RPMI7951 (cell line): ENCODE measurements around the gene SLC4A3. TPM values are rescaled to one million over a fixed set of nuclear protein-coding genes. Genes with fewer than 3 reads are reported as not detected.
"Not testable (repeated sequence)": the region's sequence is repeated elsewhere in the genome, so short reads cannot be mapped to it uniquely, and the experiment has no call there.

Source experiments
- DNase-seq: peaks from one replicate; pipeline ENCODE4 v3.0.0-alpha.2; 2012; ENCODE audit warnings: low read depth
- total RNA-seq: library from RNA; depleted of rRNA; stranded (reverse); fragments of >200 nt; shearing (Covaris generic); gene quantifications from 2 replicates; pipeline ENCODE4 v1.2.3, GENCODE V29; 2014

The SLC4A3 gene
- total RNA-seq, 1 experiment from 2014 or later: 3.0 TPM

DNA sequence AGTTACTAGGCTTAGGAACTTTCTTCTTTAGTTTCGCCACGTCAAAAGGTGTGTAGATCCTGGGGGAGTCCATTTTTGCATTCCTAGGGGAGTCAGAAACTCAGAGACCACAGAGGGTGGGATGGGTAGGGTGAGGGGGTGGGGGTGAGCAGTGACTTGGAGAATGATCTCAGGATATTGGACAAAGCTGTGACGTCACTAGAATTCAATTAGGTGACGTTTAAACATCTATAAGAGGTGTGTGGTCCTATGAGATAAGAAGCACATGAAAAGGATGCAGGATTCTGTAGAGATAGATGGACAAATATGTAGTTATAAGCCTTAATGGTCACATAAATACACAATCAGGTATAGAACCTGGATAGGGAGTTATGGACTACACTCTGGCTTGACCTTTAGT, 21.5 kb downstream of the SLC4A3 start:
- no peak for DNase-seq

DNA sequence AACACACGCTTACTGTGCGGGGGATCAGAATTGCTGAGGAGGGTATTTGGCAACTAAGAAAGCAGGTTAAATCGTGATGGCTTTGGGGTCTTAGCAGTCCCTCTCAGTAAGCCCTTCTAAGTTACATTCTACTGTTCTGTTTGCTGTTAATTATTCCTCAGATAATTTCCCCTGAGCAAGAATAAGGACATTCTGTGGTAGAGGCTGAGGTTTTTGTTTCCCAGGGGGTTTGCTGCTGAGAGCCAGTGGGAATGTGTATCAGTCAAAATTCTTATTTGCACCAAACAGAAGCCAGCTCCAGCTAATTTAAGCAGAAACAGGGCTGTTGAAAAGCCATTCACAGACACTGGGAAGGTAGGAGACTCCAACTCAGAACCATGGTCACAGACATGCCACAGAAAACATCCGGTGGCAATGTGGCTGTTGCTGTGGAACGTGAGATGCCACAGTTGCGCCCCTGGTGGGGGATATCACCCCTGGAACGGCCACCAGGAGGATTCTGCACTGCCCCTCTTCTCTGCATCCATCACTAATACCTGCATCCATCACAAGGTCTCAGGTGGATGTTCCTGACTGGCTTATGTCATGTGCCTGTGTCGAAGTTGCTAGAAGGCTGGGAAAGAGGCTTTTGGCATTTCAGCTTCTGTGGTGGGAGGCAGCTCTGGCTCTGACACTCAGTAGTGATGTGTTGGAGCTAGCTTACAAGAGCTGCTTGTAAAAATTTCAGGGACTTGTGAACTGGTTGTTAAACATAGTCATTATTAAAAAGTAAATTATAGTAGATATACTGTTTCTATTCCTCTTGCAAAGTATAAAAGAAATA, 23.2 kb downstream of the SLC4A3 start:
- DNase-seq: no peak

- DNase-seq: not testable (repeated sequence)
These were observed 24.2 kb downstream of the SLC4A3 start for GRCh38 chr2:219651656-219652055.

DNA sequence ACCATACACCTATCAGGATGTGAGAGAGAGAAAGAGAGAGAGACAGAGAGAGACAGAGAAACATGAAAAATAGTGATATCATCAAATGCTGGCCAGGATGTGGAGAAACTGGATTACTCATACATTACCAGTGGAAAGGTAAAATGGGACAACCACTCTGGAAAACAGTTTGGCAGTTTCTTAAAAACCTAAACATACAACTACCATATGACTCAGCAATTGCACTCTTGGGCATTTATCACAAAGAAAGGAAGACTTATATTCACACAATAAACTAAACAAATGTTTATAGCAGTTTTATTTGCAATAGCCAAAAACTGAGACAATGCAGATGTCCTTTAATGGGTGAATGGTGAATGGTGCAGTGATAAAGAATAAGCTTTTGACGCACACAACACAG, 29.1 kb downstream of the SLC4A3 start:
- DNase-seq: peak; percentile 78

DNA sequence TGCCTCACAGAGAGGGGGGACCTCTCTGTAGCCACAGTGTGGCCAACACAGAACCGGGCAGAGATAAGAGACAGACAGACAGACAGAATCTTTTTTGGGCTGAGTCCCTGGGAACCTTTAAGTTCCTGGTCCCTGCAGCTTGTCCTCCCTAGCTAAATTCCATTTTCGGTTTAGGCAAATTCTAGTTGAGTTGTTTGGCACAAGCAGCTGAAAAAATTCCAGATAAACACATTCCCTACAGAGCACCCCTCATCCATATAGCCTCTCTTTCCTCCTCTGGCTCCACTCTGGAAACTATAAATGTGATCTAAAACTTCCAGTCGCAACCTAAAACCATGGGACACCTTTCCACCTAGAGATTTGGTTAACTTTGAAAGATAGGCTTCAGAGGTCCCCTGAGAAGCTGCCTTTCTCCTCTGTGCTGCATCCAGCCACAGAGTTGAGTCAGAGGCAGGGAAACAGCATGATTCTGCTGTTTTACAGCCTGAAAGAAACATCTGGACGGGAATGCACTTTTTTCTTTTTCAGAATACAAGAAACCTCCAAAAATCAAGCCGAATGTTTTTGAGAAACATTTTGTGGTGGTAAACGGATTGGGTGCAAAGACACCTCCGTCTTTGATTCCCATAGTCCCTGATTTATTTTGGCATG, 30.9 kb downstream of the SLC4A3 start:
- DNase-seq: peak; percentile 68

GRCh38 chr2:219658874-219659273, 31.4 kb downstream of the SLC4A3 start:
- DNase-seq: peak; percentile 29

DNA sequence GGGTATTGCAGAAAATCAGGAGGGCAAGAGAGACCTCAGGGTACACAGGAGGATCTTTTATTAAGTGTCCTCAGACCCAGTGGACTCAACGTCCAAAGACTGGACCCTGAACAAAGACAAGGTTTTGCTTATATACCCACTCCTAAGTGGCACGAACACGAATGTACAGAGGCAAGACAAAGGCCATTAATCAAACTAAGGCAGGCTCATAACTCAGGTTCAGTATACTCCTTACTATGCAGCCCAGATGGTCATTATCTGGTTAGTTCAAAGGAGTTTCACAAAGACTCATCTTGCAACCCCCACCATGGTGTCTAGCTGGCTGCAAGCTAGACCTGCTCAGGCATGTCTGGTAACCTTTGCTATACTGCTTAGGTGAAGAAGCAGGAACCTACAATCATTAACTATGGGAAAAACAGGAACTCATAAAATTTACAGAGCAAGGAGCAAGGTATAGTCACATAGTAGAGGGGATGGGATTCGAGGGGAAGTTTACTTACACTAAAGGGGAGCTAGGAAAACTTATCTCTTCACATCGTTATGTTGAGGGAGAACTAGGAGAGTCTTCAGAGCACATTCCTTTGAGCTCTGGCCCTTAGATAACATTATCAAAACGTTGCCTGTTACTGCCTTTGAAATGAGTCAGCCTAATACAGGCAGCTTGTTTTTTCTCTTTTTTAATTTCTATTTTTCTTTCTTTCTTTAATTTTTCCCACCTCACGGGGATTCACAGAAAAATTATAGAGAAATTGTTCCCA, 33.9 kb downstream of the SLC4A3 start:
- no peak for DNase-seq

- no peak for DNase-seq
These were observed 34.5 kb downstream of the SLC4A3 start for GRCh38 chr2:219661955-219662395.

- DNase-seq: no peak
These were observed 35.1 kb downstream of the SLC4A3 start for GRCh38 chr2:219662566-219662965.

GRCh38 chr2:219663116-219663762, 35.8 kb downstream of the SLC4A3 start:
- no peak for DNase-seq

DNA sequence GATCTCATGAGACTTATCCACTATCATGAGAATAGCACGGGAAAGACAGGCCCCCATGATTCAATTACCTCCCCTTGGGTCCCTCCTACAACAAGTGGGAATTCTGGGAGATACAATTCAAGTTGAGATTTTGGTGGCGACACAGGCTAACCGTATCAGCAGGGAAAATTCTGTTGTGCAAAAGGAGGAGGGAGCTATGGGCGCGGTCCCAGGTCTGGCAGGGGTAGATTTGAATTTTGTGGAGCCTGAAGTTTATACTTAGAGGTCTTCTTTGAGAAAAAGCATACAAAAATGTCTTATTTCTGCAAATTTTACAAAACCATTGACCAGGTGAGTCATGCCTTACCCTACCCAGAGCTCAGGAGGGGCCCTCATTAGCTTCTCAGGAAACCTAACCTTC, 36.6 kb downstream of the SLC4A3 start:
- DNase-seq: no peak

DNA sequence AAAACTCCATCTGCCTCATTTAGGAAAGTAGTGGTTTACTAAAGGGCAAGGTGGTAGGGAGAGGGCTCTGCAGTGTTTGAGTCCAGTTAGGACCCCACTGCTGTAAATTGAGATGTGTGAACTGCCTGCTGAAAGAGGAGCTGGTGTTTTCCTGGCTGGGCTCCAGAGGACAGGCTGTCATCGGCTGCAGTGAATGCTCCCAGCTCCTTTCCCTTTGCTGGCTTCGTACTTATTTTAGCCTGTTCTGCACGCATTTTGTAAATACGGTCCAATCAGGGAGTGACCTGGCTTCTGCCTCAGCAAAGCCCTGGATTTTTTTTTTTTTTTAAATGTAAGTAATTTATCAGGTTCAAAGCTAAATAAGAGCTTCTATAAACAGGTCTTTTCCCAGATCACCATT, 37.5 kb downstream of the SLC4A3 start:
- DNase-seq: no peak

DNA sequence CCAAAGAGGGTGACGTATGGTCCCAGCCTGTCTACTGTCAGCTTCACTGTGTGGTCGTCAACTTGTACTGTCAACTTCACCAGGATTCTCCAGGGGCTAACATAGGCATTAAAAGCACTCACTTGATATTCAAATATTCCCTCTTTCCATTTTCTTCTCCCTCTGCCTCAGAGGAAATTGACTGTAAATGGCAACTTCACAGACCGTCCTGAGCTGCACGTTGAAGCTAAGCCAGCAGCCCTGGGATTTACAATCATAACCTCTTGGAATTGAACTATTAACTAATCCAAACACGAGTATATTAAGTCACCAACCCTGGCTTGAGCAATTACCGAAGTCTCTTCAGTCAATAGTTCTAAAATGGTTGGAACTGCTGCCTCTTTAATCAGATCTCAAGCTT, 38.5 kb downstream of the SLC4A3 start:
- no peak for DNase-seq

DNA sequence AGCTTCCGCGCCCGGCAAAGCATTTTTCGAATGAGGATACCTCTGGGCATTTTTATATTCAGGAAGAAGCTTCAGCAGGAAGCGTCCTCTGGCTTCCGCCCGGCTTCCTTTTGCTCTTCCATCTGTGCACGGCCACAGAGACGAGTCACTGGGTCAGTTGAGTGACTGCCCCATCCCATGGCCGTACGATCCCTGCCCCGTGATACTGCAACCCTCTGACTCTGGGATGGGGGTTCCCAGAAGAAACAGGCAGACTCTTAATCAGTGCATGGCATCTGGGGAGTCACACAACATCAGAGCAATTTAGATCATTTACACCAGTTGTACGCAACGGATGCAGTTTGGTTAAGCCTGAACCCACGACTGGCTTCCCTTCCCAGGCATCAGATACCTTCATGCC, 40.9 kb downstream of the SLC4A3 start:
- no peak for DNase-seq

DNA sequence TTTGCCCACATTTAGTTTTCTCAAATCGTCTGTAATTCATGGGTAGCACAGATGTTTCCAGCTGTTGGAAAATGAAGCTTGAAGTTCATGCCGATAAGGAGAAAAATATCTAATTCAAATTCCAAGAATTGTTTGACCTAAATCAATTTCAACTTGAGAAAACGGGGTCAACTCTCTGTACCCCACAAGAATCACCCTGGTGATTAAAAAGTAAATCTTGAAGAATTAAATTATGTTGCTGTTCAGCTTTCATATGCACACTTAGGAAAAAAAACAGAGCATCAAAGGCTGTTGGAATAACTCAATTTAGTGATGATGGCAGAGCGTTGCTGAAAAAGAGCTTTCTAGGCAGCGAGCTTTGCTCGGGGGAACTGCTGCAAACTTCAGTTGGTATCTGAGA, 43.0 kb downstream of the SLC4A3 start:
- DNase-seq: no peak

DNA sequence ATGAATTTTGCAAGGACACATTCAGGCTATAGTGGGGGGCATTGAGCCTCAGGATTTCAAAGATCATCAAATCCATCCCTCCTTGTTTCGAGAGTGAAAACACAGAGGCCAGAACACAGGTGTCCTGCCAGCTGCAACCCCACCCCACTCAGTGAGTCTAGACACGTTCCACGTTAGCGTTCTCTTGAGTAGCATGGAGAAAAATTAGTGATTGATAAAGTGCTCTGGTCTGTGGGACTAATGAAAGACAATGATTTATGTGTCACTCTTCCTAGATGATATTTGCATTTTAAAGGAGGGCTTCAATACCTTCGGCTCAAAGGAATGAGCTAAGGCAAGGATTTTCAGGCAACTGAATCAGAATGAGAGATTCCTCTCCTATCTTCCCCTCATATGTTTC, 43.8 kb downstream of the SLC4A3 start:
- no peak for DNase-seq

DNA sequence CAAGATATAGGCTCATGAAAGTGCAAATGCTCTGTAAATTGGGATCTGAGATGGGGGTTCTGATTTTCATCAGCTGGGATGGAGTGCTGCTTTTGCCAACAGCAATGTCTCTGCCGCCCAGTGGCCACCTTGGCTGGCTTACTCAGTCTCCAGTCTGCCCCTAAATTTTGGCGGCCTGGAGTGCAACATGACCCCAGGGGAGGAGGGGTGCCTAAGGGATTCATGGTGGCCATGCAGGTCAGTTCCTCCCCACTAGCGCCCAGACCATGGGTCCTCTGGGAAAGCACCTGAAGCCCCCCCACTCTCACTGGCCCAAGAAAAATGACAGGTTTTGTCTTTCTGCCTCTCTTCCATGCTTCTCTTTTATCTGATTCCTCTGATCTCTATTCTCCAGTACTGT, 45.0 kb downstream of the SLC4A3 start:
- no peak for DNase-seq

- DNase-seq: peak; percentile 81
These were observed 47.8 kb downstream of the SLC4A3 start for GRCh38 chr2:219675221-219675620.

DNA sequence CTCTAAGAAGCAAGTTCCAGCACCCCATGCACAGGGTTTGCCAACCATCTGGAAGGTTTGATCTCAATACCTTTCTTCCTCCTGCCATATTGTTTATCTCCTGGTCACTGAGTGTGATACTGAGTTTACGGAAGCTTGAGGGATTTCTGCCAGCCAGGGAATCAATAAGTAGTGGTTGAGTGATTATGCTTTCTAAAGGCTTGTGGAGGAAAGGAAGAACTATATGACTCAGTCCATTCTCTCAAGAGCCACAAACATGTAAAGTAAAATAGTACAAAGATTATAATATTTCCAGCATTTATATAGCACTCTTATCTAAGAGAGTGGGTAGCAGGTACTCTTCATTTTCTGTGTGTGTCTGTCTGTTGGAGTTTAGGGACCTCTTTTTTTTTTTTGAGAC, 49.2 kb downstream of the SLC4A3 start:
- DNase-seq: no peak

DNA sequence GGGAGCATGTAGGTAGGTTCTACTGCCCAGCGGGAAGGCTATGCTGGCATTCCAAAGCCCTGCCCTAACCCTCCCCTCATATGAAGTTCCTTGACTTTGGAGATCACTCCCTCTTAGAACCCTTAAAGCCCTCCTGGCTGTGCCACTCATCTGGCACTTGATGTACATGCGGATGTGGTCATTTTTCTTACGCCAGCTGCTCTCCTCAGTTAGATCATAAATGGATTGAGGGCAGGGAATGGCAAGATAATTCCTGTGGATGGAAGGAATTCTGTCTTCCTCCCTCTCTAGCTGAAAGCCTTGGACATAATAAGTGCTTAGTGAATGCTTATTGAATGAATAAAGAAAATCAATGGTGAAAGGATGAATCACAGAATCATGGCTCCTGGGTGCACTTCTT, 51.6 kb downstream of the SLC4A3 start:
- DNase-seq: peak; percentile 86

DNA sequence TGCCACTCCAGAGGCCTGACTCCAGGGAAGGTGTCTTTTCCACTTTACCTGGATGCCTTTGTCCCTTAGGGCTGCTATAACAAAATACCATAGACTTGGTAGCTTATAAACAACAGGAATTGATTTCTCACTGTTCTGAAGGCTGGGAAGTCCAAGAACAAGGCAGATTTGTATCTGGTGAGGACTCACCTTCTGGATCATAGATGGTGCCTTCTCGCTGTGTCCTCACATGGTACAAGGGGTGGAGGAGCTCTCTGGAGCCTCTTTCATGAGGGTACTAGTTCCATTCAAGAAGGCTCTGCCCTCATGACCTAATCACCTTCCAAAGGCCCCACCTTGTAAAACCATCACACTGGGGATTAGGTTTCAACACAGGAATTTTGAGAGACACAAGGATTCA, 52.1 kb downstream of the SLC4A3 start:
- DNase-seq: no peak
